GM12878 (cell line): Measurements from ENCODE around the gene HMX3. TPM values are rescaled to one million over a fixed set of nuclear protein-coding genes. Genes with fewer than 3 reads are reported as not detected.

Source experiments
- ATAC-seq: fragments of 200-7000 bp; cut with Tn5 transposase; 3 replicates; pipeline ENCODE4 v1.9.1; 2020; ENCODE audit warnings: mild to moderate bottlenecking, moderate library complexity
- BruUV-seq: library from RNA; stranded (reverse); fragments of 400-500 nt; replicated peaks from 2 replicates; lab custom pipeline; 2021; lab: Mats Ljungman, UMichigan
- CTCF ChIA-PET: fragments of 300-600 bp; sonication (Branson Sonifier 250); formaldehyde crosslinking; extraction: SDS; loops from one replicate; lab custom pipeline; 2021; ENCODE audit warnings: inconsistent platforms; lab: Yijun Ruan, JAX
- POLR2A ChIA-PET: fragments of 350-600 bp; formaldehyde crosslinking; extraction: SDS; loops from one replicate; lab custom pipeline; 2021; ENCODE audit warnings: inconsistent platforms; lab: Charles Lee
- RAD21 ChIA-PET: fragments of 300-600 bp; sonication (Branson Sonifier 250); formaldehyde crosslinking; loops from one replicate; lab custom pipeline; 2023; ENCODE audit warnings: antibody characterized with exemption; ENCODE audit not compliant: unreplicated experiment; lab: Charles Lee
- SMC1A ChIA-PET: fragments of 300-600 bp; sonication (Branson Sonifier 250); formaldehyde crosslinking; loops from one replicate; lab custom pipeline; 2023; ENCODE audit not compliant: unreplicated experiment, uncharacterized antibody; lab: Charles Lee
- DNase-seq: peaks from one replicate; pipeline ENCODE4 v3.0.0-alpha.2; 2011; ENCODE audit warnings: low read depth, low spot score
- FAIRE-seq: peaks from 3 replicates; lab custom pipeline; 2011; peaks lifted over from hg19 to GRCh38; lab: Jason Lieb, UNC
- H2AFZ ChIP-seq: 2 replicates; pipeline ENCODE4 v1.6.0; 2011; ENCODE audit warnings: low read depth, low read length, control low read depth; ENCODE audit not compliant: control insufficient read depth
- H3K27ac ChIP-seq: 2 replicates; pipeline ENCODE4 v1.5.1; 2011; ENCODE audit warnings: control low read depth; ENCODE audit not compliant: control insufficient read depth, insufficient read depth
- H3K27me3 ChIP-seq, 2 experiments: replicated peaks in 1 of 2; 2 replicates each; pipeline versions ENCODE4 v1.6.0 to v1.6.1; 2011; ENCODE audit warnings: low read length in 1 of 2; ENCODE audit not compliant: control insufficient read depth in 2 of 2, insufficient read depth in 2 of 2
- H3K36me3 ChIP-seq, 2 experiments: 2 replicates each; pipeline ENCODE4 v1.5.1; 2011; ENCODE audit warnings: low read length in 1 of 2; ENCODE audit not compliant: control insufficient read depth in 2 of 2, insufficient read depth in 2 of 2
- H3K4me1 ChIP-seq: 2 replicates; pipeline ENCODE4 v1.6.1; 2011; ENCODE audit warnings: mild to moderate bottlenecking, low read length, moderate library complexity, mixed read lengths; ENCODE audit not compliant: control insufficient read depth, insufficient read depth
- H3K4me2 ChIP-seq: 2 replicates; pipeline ENCODE4 v1.6.0; 2011; ENCODE audit warnings: control low read depth; ENCODE audit not compliant: control insufficient read depth, insufficient read depth
- H3K4me3 ChIP-seq: fragments of 200-600 bp; sonication (generic); 2 replicates; pipeline ENCODE4 v1.5.1; 2016
- H3K79me2 ChIP-seq: 2 replicates; pipeline ENCODE4 v1.6.0; 2011; ENCODE audit warnings: low read length; ENCODE audit not compliant: control insufficient read depth, insufficient read depth
- H3K9ac ChIP-seq: 2 replicates; pipeline ENCODE4 v1.8.0; 2011; ENCODE audit warnings: low read length, control low read depth, mixed read lengths; ENCODE audit not compliant: control insufficient read depth, insufficient read depth
- H3K9me3 ChIP-seq: replicated peaks from 3 replicates; pipeline ENCODE4 v1.5.1; 2011; ENCODE audit warnings: mild to moderate bottlenecking, low read length; ENCODE audit not compliant: control insufficient read depth, insufficient read depth
- H4K20me1 ChIP-seq: 2 replicates; pipeline ENCODE4 v1.6.0; 2011; ENCODE audit not compliant: control insufficient read depth, insufficient read depth
- ATF7 ChIP-seq: fragments of 450-650 bp; IDR thresholded peaks from 2 replicates; pipeline ENCODE4 v1.6.1; 2016; ENCODE audit warnings: low read depth, mild to moderate bottlenecking
- HDAC2 ChIP-seq: fragments of 200-600 bp; sonication (generic); IDR thresholded peaks from 2 replicates; pipeline ENCODE4 v1.6.1; 2017
- LARP7 ChIP-seq: fragments of 450-650 bp; IDR thresholded peaks from 2 replicates; pipeline ENCODE4 v1.6.1; 2017; ENCODE audit warnings: mild to moderate bottlenecking
- RCOR1 ChIP-seq: conservative IDR thresholded peaks from 2 replicates; pipeline ENCODE4 v1.6.1; 2012; ENCODE audit warnings: low read depth, low read length, improper control_type of control experiment
- ZNF24 ChIP-seq: fragments of 450-650 bp; IDR thresholded peaks from 2 replicates; pipeline ENCODE4 v1.6.1; 2017; ENCODE audit warnings: antibody characterized with exemption, mild to moderate bottlenecking
- WGBS: methylation state at CpG from one replicate; pipeline ENCODE4 v1.1.6; 2016; ENCODE audit warnings: low lambda C conversion rate; ENCODE audit not compliant: insufficient replicate concordance, insufficient coverage; ENCODE audit errors: missing lambda C conversion rate; 5-methylcytosine and 5-hydroxymethylcytosine counted together
- in situ Hi-C: fragments of 300-500 bp; cut with MboI; formaldehyde crosslinking; loops from 9 replicates; pipeline ENCODE4 v1.14.3; 2018; ENCODE audit warnings: mixed read lengths
- intact Hi-C: fragments of 100-400 bp; cut with micrococcal nuclease; formaldehyde crosslinking; loops from one replicate; pipeline ENCODE4 v1.14.2; 2022; ENCODE audit not compliant: unreplicated experiment
- polyA plus RNA-seq, 11 experiments: library from polyadenylated mRNA; depleted of rRNA in 4 of 11; unstranded in 6 of 11; stranded (reverse) in 5 of 11; fragments of >200 nt; fragmentation: Nextera tagmentation in 4 of 11; fragmentation: Illumina TruSeq in 1 of 11; extraction: Ambion mirVana in 4 of 11; extraction: Trizol in 1 of 11; gene quantifications; 1 replicate in 1 of 11; 2 replicates in 10 of 11; pipeline versions ENCODE4 v1.2.1 to v1.2.3, GENCODE V29; 2011 to 2016; ENCODE audit warnings: inconsistent platforms in 2 of 11, missing spikeins in 2 of 11, low read depth in 1 of 11
- total RNA-seq, 4 experiments: library from RNA; depleted of rRNA in 3 of 4; stranded (reverse); fragments of >200 nt in 3 of 4; fragmentation: Illumina TruSeq in 1 of 4; extraction: Trizol in 1 of 4; gene quantifications; 2 replicates each; pipeline versions ENCODE4 v1.2.1 to v1.2.3, GENCODE V29; 2013 to 2021
- TF ChIP-seq, protein P1 (sequence below): fragments of 450-650 bp; formaldehyde crosslinking; IDR thresholded peaks from 2 replicates; pipeline ENCODE4 v1.4.0; 2022; ENCODE audit warnings: mild to moderate bottlenecking, moderate library complexity
- TF ChIP-seq, protein P2 (sequence below): fragments of 450-650 bp; IDR thresholded peaks from 2 replicates; pipeline ENCODE4 v1.6.1; 2014; ENCODE audit warnings: mild to moderate bottlenecking

The HMX3 gene
- total and polyA plus RNA-seq, 10 of the 15 experiments (the other 5 are each of a cell fraction or from before 2014, with no cell fraction given): 0.63 to 60.5 (median 15.3) TPM; not detected in 2

DNA sequence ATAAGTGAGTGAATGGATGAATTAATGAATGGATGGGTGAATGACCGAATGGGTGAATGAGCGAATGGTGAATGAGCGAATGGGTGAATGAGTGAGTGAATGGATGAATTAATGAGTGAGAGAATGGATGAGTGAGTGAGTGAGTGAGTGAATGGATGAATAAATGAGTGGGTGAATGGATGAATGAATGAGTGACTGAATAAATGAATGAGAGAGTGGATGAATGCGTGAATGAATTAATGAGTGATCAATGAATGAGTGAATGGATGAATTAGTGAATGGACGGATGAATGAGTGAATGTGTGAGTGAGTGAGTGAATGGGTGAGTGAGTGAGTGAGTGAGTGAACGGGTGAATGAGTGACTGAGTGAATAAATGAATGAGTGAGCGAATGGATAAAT, 49.5 kb upstream of the HMX3 start:
- Histone ChIP-seq H2AFZ (no peak overlapping the region), H3K27ac (no peak overlapping the region), H3K79me2 (no peaks in the 10 kb centered on the region), H3K9ac (no peak overlapping the region), H3K27me3 (no peaks in the 10 kb centered on the region), H3K9me3 (no peaks in the 10 kb centered on the region), H3K4me3 (no peak overlapping the region), H3K4me2 (no peak overlapping the region), H3K36me3 (no peaks in the 10 kb centered on the region), H4K20me1 (no peaks in the 10 kb centered on the region), H3K4me1 (no peaks in the 10 kb centered on the region)
- no peak for FAIRE-seq
- SMC1A ChIA-PET: interaction anchor here (0.9 kb wide), 1 partner anchor 40 kb away, joined by 3 read pairs; no protein-coding TSS in a partner anchor
- ATAC-seq: no peak
- CTCF ChIA-PET: no interaction called here
- intact Hi-C loops: no loop called here
- RAD21 ChIA-PET: no interaction called here
- BruUV-seq: no TSS peak
- 38% methylated on average over 7 of the region's 7 CpGs for WGBS
- TF ChIP-seq, protein P1, sequence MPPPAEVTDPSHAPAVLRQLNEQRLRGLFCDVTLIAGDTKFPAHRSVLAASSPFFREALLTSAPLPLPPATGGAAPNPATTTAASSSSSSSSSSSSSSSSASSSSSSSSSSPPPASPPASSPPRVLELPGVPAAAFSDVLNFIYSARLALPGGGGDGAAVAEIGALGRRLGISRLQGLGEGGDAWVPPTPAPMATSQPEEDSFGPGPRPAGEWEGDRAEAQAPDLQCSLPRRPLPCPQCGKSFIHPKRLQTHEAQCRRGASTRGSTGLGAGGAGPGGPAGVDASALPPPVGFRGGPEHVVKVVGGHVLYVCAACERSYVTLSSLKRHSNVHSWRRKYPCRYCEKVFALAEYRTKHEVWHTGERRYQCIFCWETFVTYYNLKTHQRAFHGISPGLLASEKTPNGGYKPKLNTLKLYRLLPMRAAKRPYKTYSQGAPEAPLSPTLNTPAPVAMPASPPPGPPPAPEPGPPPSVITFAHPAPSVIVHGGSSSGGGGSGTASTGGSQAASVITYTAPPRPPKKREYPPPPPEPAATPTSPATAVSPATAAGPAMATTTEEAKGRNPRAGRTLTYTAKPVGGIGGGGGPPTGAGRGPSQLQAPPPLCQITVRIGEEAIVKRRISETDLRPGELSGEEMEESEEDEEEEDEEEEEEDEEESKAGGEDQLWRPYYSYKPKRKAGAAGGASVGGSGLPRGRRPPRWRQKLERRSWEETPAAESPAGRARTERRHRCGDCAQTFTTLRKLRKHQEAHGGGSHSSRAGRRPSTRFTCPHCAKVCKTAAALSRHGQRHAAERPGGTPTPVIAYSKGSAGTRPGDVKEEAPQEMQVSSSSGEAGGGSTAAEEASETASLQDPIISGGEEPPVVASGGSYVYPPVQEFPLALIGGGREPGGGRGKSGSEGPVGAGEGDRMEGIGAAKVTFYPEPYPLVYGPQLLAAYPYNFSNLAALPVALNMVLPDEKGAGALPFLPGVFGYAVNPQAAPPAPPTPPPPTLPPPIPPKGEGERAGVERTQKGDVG (CRISPR knock-in tag): no peak
- TF ChIP-seq ZNF24 (peak; percentile 90; the same call in 1 of the 2 replicates), HDAC2 (no peak), RCOR1 (no peak), ATF7 (no peak), LARP7 (no peak)
- TF ChIP-seq, protein P2, sequence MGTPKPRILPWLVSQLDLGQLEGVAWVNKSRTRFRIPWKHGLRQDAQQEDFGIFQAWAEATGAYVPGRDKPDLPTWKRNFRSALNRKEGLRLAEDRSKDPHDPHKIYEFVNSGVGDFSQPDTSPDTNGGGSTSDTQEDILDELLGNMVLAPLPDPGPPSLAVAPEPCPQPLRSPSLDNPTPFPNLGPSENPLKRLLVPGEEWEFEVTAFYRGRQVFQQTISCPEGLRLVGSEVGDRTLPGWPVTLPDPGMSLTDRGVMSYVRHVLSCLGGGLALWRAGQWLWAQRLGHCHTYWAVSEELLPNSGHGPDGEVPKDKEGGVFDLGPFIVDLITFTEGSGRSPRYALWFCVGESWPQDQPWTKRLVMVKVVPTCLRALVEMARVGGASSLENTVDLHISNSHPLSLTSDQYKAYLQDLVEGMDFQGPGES: no peak
- no peak for DNase-seq
- POLR2A ChIA-PET: interaction anchor here (0.5 kb wide), 1 partner anchor 727 kb away, joined by 6 read pairs; no protein-coding TSS in a partner anchor
- in situ Hi-C loops: no loop called here
